Measurements from ENCODE around the gene RNF208.

Gene RNF208

DNA sequence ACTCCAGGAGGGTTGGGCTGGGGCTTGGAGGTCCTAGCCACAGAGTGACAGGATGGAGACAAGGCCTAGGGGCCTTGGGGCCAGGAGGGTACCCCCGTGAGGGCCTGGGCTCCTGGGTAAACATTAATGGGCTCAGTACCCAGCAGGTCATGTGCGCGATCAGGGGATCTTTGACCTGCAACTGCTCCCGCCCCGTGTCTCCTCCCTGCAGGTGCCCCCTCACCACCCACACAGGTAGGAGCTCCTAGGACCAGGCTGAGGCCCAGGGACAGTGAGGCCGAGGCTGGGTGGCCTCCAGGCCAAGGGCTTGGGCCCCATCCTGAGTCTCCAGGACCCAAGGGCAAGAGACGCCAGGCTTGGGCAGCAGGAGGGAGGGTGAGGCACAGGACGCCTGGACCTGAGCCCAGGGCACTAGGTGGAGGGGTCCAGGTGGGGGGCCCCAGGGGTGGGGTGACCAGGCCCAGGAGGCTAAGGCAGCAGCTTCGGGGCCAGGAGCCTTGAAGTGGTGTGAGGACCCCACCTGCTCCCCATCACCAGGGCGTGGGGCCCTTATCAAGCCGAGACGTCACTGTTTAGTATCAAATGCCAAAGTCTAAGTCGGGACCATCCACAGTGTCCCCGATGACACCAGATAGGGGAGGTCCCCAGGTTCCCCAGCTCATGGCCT is 8.8 kb upstream of the RNF208 start, which contains the start of gene SLC34A3:
SLC34A3 (plus strand) TSS at position 197 of the 667 bp plus-strand sequence. CDS start 802 bp downstream, outside the sequence.
- H3K27ac ChIP-seq (ENCODE audit: low read depth, low read length): no peak within 1 kb of the TSS
- no peaks in the 10 kb centered on the region for H3K36me3 ChIP-seq (ENCODE audit: control insufficient read depth, low read length)
- no peaks in the 10 kb centered on the region for H3K9me2 ChIP-seq (replicated peaks; ENCODE audit: control insufficient read depth, low read length)
- no peaks in the 10 kb centered on the region for H3K9me3 ChIP-seq (ENCODE audit: control insufficient read depth, insufficient read depth, low read length)
- no peak for TF ChIP-seq EZH2phosphoT487 (IDR thresholded peaks at IDR 0.05; ENCODE audit: borderline replicate concordance, low read length)
- TF ChIP-seq CTCF (IDR thresholded peaks at IDR 0.05; ENCODE audit: low read depth, low read length, poor library complexity, severe bottlenecking): no peak
- peaks cover 26% of the 10 kb centered on the region for H3K4me1 ChIP-seq (ENCODE audit: control insufficient read depth, low read length)
- H3K4me3 ChIP-seq (ENCODE audit: low read length): no peak within 1 kb of the TSS
- no peaks in the 10 kb centered on the region for H3K79me2 ChIP-seq (ENCODE audit: control insufficient read depth, low read length)
- peaks cover 13% of the 10 kb centered on the region for H3K27me3 ChIP-seq (ENCODE audit: control insufficient read depth, low read length)
- no peaks in the 10 kb centered on the region for H4K20me1 ChIP-seq (ENCODE audit: control insufficient read depth, insufficient read depth, low read depth, low read length)
- H3K4me2 ChIP-seq (ENCODE audit: low read length): no peak within 1 kb of the TSS
- H3F3A ChIP-seq (ENCODE audit: control insufficient read depth, insufficient read depth): no peaks in the 10 kb centered on the region

DNA sequence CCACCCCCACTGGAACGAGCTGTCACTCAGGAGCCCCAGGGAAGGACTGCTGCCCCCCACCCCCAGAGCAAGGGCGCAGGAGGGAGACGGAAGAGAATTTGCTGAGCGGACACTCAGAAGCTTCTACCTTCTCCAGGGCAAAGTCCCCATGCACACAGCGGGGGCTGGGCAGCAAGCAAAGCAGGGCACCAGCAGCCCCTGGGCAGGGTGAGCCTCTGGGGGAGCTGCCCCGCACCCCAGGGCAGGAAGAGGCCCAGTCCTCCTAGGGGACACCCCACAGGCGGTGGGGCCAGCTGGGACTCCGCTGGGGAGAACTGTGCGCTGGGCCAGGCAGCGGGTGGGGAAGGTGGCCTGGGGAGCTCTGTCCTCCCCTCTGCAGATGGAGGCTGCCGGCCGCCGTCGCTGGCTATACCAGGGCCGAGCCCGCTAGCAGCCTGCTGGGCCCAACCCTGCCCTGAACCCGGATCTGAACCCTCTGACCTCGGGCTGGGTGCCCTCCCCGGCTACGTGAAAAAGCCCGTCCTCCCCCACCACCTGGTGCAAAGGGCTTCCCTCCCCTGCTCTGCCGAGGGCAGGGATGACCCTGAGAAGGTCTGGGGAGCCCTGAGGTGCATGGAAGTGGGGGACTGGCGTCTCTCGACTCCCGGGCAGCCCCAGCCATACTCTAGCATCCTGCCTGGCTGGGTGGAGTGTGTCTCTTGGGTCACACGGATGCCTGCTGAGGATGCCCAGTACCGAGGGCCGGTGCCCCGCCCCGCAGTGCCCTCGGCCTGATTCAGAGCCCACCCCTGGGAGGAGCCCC is 8.1 kb upstream of the RNF208 start:
- Histone ChIP-seq H4K20me1 (ENCODE audit: control insufficient read depth, insufficient read depth, low read depth, low read length) (no peaks in the 10 kb centered on the region), H3K79me2 (ENCODE audit: control insufficient read depth, low read length) (no peaks in the 10 kb centered on the region)
- TF ChIP-seq EZH2phosphoT487 (IDR thresholded peaks at IDR 0.05; ENCODE audit: borderline replicate concordance, low read length) (no peak), CTCF (IDR thresholded peaks at IDR 0.05; ENCODE audit: low read depth, low read length, poor library complexity, severe bottlenecking) (no peak)

GRCh38 chr9:137228968-137229896 is 7.2 kb upstream of the RNF208 start:
- H3K27ac ChIP-seq (ENCODE audit: low read depth, low read length): no peak overlapping the region
- no peaks in the 10 kb centered on the region for H3K9me3 ChIP-seq (ENCODE audit: control insufficient read depth, insufficient read depth, low read length)
- no peaks in the 10 kb centered on the region for H4K20me1 ChIP-seq (ENCODE audit: control insufficient read depth, insufficient read depth, low read depth, low read length)
- H3K4me3 ChIP-seq (ENCODE audit: low read length): no peak overlapping the region
- peaks cover 23% of the 10 kb centered on the region for H3K4me1 ChIP-seq (ENCODE audit: control insufficient read depth, low read length)
- no peak for TF ChIP-seq EZH2phosphoT487 (IDR thresholded peaks at IDR 0.05; ENCODE audit: borderline replicate concordance, low read length)
- TF ChIP-seq CTCF (IDR thresholded peaks at IDR 0.05; ENCODE audit: low read depth, low read length, poor library complexity, severe bottlenecking): no peak
- no peaks in the 10 kb centered on the region for H3K9me2 ChIP-seq (replicated peaks; ENCODE audit: control insufficient read depth, low read length)
- H3F3A ChIP-seq (ENCODE audit: control insufficient read depth, insufficient read depth): peaks cover 2% of the 10 kb centered on the region
- H3K27me3 ChIP-seq (ENCODE audit: control insufficient read depth, low read length): peaks cover 13% of the 10 kb centered on the region
- no peaks in the 10 kb centered on the region for H3K36me3 ChIP-seq (ENCODE audit: control insufficient read depth, low read length)
- no peak overlapping the region for H3K4me2 ChIP-seq (ENCODE audit: low read length)
- no peaks in the 10 kb centered on the region for H3K79me2 ChIP-seq (ENCODE audit: control insufficient read depth, low read length)

More for the DNA sequence above, 8.1 kb upstream of the RNF208 start:
- no peaks in the 10 kb centered on the region for H3K36me3 ChIP-seq (ENCODE audit: control insufficient read depth, low read length)
- H3K27ac ChIP-seq (ENCODE audit: low read depth, low read length): no peak overlapping the region
- no peaks in the 10 kb centered on the region for H3F3A ChIP-seq (ENCODE audit: control insufficient read depth, insufficient read depth)
- H3K9me2 ChIP-seq (replicated peaks; ENCODE audit: control insufficient read depth, low read length): no peaks in the 10 kb centered on the region
- H3K4me1 ChIP-seq (ENCODE audit: control insufficient read depth, low read length): peaks cover 23% of the 10 kb centered on the region
- H3K27me3 ChIP-seq (ENCODE audit: control insufficient read depth, low read length): peaks cover 13% of the 10 kb centered on the region
- no peak overlapping the region for H3K4me3 ChIP-seq (ENCODE audit: low read length)
- H3K4me2 ChIP-seq (ENCODE audit: low read length): no peak overlapping the region
- H3K9me3 ChIP-seq (ENCODE audit: control insufficient read depth, insufficient read depth, low read length): no peaks in the 10 kb centered on the region

Data from DOHH2 (cell line).